CD4-positive, alpha-beta memory T cell (primary cell): Measurements from ENCODE around the gene NAPEPLD. TPM values are rescaled to one million over a fixed set of nuclear protein-coding genes. Genes with fewer than 3 reads are reported as not detected.
"Not testable (repeated sequence)": the region's sequence is repeated elsewhere in the genome, so short reads cannot be mapped to it uniquely, and the experiment has no call there.

Experiments
- CTCF ChIA-PET: fragments of 350-600 bp; sonication (Branson Sonifier 250); formaldehyde crosslinking; loops from one replicate; lab custom pipeline; 2021; ENCODE audit warnings: inconsistent platforms; ENCODE audit not compliant: partially characterized antibody; lab: Charles Lee
- POLR2A ChIA-PET: fragments of 350-600 bp; sonication (Branson Sonifier 250); formaldehyde crosslinking; loops from one replicate; lab custom pipeline; 2021; ENCODE audit not compliant: partially characterized antibody; lab: Charles Lee
- DNase-seq, 5 donors: peaks; one replicate each; pipeline versions ENCODE4 v3.0.0 to v3.0.0-alpha.2; 2020 to 2022; ENCODE audit warnings: mixed read lengths in 1 of 5
- H3K27ac ChIP-seq: one replicate; pipeline ENCODE4 v1.7.0; 2013; ENCODE audit warnings: low read depth, low read length
- H3K27me3 ChIP-seq: 2 replicates; pipeline ENCODE4 v1.7.0; 2013; ENCODE audit warnings: mild to moderate bottlenecking, low read length, moderate library complexity; ENCODE audit not compliant: insufficient read depth
- H3K36me3 ChIP-seq: 2 replicates; pipeline ENCODE4 v1.7.0; 2013; ENCODE audit warnings: mild to moderate bottlenecking, low read length, moderate library complexity; ENCODE audit not compliant: insufficient read depth
- H3K4me1 ChIP-seq: 2 replicates; pipeline ENCODE4 v1.7.0; 2013; ENCODE audit warnings: mild to moderate bottlenecking, low read length, moderate library complexity; ENCODE audit not compliant: insufficient read depth
- H3K4me3 ChIP-seq, 2 donors: one replicate each; pipeline ENCODE4 v1.7.0; 2013; ENCODE audit warnings: low read length in 2 of 2, mild to moderate bottlenecking in 1 of 2
- H3K9me3 ChIP-seq, 2 donors: one replicate each; pipeline ENCODE4 v1.7.0; 2013; ENCODE audit warnings: low read length in 2 of 2, control low read depth in 1 of 2; ENCODE audit not compliant: control insufficient read depth in 1 of 2
- H3K27ac Mint-ChIP-seq, 7 donors: one replicate each; pipeline ENCODE4 v1.8.0; 2020 to 2021; ENCODE audit warnings: mixed read lengths in 7 of 7, mild to moderate bottlenecking in 6 of 7, inconsistent platforms in 3 of 7, moderate library complexity in 3 of 7
- H3K27me3 Mint-ChIP-seq, 2 donors: one replicate each; pipeline ENCODE4 v1.8.0; 2020 to 2021; ENCODE audit warnings: mixed read lengths in 2 of 2
- H3K36me3 Mint-ChIP-seq, 2 donors: one replicate each; pipeline ENCODE4 v1.8.0; 2020 to 2021; ENCODE audit warnings: mixed read lengths in 2 of 2, inconsistent platforms in 1 of 2, mild to moderate bottlenecking in 1 of 2
- H3K4me1 Mint-ChIP-seq, 4 donors: one replicate each; pipeline ENCODE4 v1.8.0; 2020 to 2021; ENCODE audit warnings: mixed read lengths in 4 of 4, mild to moderate bottlenecking in 1 of 4
- H3K4me3 Mint-ChIP-seq, 8 donors: one replicate each; pipeline ENCODE4 v1.8.0; 2020 to 2021; ENCODE audit warnings: mixed read lengths in 8 of 8, mild to moderate bottlenecking in 7 of 8, moderate library complexity in 6 of 8, inconsistent platforms in 3 of 8
- H3K9me3 Mint-ChIP-seq, 8 donors: one replicate each; pipeline ENCODE4 v1.8.0; 2020 to 2021; ENCODE audit warnings: mixed read lengths in 8 of 8, mild to moderate bottlenecking in 5 of 8, inconsistent platforms in 3 of 8, moderate library complexity in 1 of 8
- intact Hi-C: fragments of 100-400 bp; cut with micrococcal nuclease; formaldehyde crosslinking; loops from one replicate; pipeline ENCODE4 v1.15.1; 2023
- polyA plus RNA-seq, 2 donors: library from polyadenylated mRNA; unstranded; fragments of 300-500 nt; fragmentation: Illumina TruSeq; gene quantifications; one replicate each; pipeline ENCODE4 v1.2.3, GENCODE V29; 2021
- total RNA-seq, 2 experiments: library from RNA; stranded (reverse); gene quantifications; one replicate each; pipeline ENCODE4 v1.2.3, GENCODE V29; 2021

The NAPEPLD gene
- total and polyA plus RNA-seq, 4 experiments from 2014 or later: 2.1 to 22.2 (median 16.6) TPM

GRCh38 chr7:103163087-103163825 is 14.4 kb upstream of the NAPEPLD start:
- H3K27ac Mint-ChIP-seq, H3K4me3 Mint-ChIP-seq, H3K4me1 ChIP-seq, H3K9me3 Mint-ChIP-seq, CTCF ChIA-PET, H3K36me3 ChIP-seq, H3K27me3 Mint-ChIP-seq, H3K27ac ChIP-seq, intact Hi-C loops, H3K4me1 Mint-ChIP-seq, H3K27me3 ChIP-seq, H3K9me3 ChIP-seq, H3K4me3 ChIP-seq, DNase-seq, H3K36me3 Mint-ChIP-seq, POLR2A ChIA-PET: not testable (repeated sequence)

DNA sequence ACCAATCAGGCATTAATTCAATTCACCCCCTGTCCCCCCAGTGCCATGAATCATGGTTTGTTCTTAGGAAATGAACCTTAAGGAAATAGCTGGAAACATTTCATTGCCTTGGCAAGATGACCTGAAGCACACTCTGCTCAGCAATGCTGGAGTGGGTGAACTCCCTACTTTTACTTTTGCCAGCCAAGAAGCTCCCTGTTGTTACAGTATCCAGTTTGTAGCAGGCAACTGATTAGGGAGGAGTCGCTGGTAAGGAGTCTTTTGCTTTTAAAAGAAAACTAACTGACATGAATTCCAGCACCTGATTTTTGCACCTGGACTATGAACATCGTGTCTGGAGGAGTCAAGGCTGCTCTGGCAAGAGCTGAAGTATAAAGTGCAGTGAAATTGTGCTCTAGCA is 13.7 kb upstream of the NAPEPLD start:
- CTCF ChIA-PET, H3K36me3 Mint-ChIP-seq: not testable (repeated sequence)

GRCh38 chr7:103161998-103162616 is 13.2 kb upstream of the NAPEPLD start:
- H3K4me1 ChIP-seq, H3K4me3 Mint-ChIP-seq, H3K27me3 Mint-ChIP-seq, H3K9me3 Mint-ChIP-seq, intact Hi-C loops, H3K27ac Mint-ChIP-seq, H3K36me3 Mint-ChIP-seq, H3K4me3 ChIP-seq, H3K27me3 ChIP-seq, H3K4me1 Mint-ChIP-seq, DNase-seq, H3K27ac ChIP-seq, CTCF ChIA-PET, H3K36me3 ChIP-seq, H3K9me3 ChIP-seq, POLR2A ChIA-PET: not testable (repeated sequence)

More for the DNA sequence above, 13.7 kb upstream of the NAPEPLD start:
- H3K4me3 Mint-ChIP-seq, POLR2A ChIA-PET, H3K27ac ChIP-seq, intact Hi-C loops, DNase-seq, H3K9me3 ChIP-seq, H3K27me3 ChIP-seq, H3K36me3 ChIP-seq, H3K4me1 Mint-ChIP-seq, H3K27ac Mint-ChIP-seq, H3K4me3 ChIP-seq, H3K27me3 Mint-ChIP-seq, H3K9me3 Mint-ChIP-seq, H3K4me1 ChIP-seq: not testable (repeated sequence)

DNA sequence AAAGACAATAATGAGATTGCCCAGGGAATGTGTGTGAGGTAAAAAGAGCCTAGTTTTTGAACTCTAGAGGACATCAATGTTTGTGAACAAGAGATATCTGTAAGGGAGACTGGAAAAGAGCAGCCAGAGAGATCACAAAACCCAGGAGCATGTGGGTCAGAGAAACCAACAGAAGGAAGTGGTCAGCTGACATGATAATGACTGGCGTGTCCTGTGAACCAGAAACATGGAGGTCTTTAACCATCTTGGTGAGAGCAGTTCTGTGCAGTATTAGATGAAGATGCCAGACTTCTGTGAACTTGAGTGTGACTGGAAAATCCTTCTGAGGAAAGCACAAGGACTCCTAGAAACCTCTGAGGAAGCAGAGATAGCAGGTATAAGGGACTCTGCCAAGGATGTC is 10.2 kb upstream of the NAPEPLD start:
- H3K27me3 Mint-ChIP-seq, DNase-seq, H3K36me3 ChIP-seq, H3K4me3 ChIP-seq, intact Hi-C loops, H3K4me3 Mint-ChIP-seq, H3K27ac ChIP-seq, POLR2A ChIA-PET, H3K4me1 ChIP-seq, H3K27me3 ChIP-seq, H3K36me3 Mint-ChIP-seq, CTCF ChIA-PET, H3K9me3 ChIP-seq, H3K9me3 Mint-ChIP-seq: not testable (repeated sequence)
- Mint-ChIP-seq H3K27ac (peak overlapping the region in 1 of 7 donors; percentile 14), H3K4me1 (peaks cover 4 to 13% (median 11%) of the 10 kb centered on the region in 4 donors)

DNA sequence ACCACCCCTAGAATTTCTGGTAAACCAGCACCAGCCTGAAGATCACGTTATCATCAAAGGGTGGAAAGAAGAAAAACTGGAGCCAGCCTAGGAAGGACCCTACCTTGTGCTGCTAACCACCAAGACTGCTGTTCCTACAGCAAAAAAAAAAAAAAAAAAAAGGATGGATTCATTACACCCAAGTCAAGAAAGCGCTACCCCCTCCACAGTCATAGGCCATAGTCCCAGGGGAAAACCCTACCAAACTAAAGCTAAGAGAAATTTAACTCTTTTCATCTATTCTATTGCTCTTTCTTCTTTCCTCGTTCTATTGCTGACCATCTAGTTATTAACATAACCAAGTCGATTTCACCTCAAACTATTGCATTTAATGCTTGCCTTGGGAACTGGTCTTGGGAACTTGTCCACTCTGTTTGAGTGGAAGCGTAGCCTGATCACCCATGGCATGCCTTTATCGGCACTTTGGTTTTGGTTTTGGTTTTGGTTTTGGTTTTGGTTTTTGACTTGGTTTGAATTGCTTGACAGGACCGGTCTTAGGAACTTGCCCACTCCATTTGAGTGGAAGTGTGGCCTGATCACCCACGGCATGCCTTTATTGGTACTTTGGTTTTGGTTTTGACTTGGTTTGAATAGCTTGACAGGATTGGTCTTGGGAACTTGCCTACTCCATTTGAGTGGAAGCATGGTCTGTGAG is 6.6 kb upstream of the NAPEPLD start:
- H3K27ac ChIP-seq, H3K9me3 ChIP-seq, H3K27me3 ChIP-seq, H3K36me3 Mint-ChIP-seq, intact Hi-C loops, H3K27me3 Mint-ChIP-seq, H3K9me3 Mint-ChIP-seq, H3K36me3 ChIP-seq, H3K4me1 ChIP-seq: not testable (repeated sequence)
- H3K4me1 Mint-ChIP-seq: peaks cover 4 to 18% (median 15%) of the 10 kb centered on the region in 4 donors
- ChIA-PET POLR2A (interaction anchor here (1.9 kb wide), 1 partner anchor 80 kb away, joined by 6 read pairs; the partner anchor contains the start of genes ARMC10 and FBXL13), CTCF (interaction anchor here (0.6 to 0.9 kb wide), 2 partner anchors 9 to 52 kb away, joined by 3 read pairs; no protein-coding TSS in a partner anchor)
- peak; percentile 20 to 44 (median 36) for DNase-seq
- H3K27ac Mint-ChIP-seq: peak overlapping the region; percentile 8 to 92 (median 71)
- H3K4me3 ChIP-seq: peak overlapping the region in 1 of 2 donors; percentile 43
- peak overlapping the region; percentile 31 to 92 (median 86) for H3K4me3 Mint-ChIP-seq

DNA sequence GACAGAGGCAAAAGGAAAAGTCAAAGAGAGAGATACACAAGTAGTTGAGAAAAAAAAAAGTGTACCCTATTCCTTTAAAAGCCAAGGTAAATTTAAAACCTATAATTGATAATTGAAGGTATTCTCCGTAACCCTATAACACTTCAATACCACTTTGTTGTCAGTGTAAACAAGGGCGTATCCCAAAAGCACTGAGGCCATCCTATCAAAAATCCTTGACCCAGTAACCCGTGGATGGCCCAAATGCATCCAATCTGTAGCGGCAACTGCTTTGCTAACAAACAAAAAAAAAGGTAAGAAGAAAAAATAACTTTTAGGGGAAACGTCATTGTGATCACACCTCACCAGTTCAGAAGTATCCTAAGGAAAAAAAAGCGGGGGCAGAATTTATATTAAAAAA is 5.1 kb upstream of the NAPEPLD start:
- peaks cover 13% of the 10 kb centered on the region for H3K4me1 ChIP-seq
- H3K27me3 Mint-ChIP-seq: no peaks in the 10 kb centered on the region
- no peaks in the 10 kb centered on the region for H3K27me3 ChIP-seq
- H3K27ac ChIP-seq: no peak overlapping the region
- no peaks in the 10 kb centered on the region for H3K36me3 ChIP-seq
- peaks cover 10 to 27% (median 21%) of the 10 kb centered on the region in 4 donors for H3K4me1 Mint-ChIP-seq
- peaks cover 0 to 3% of the 10 kb centered on the region in 2 donors for H3K36me3 Mint-ChIP-seq
- no peak overlapping the region for H3K4me3 ChIP-seq
- H3K9me3 Mint-ChIP-seq: no peaks in the 10 kb centered on the region
- ChIA-PET POLR2A (no interaction called here), CTCF (no interaction called here)
- intact Hi-C loops: no loop called here
- H3K4me3 Mint-ChIP-seq: peak overlapping the region in 2 of 8 donors; percentile 2 to 18
- no peak for DNase-seq
- no peaks in the 10 kb centered on the region for H3K9me3 ChIP-seq
- no peak overlapping the region for H3K27ac Mint-ChIP-seq
